HG02678 (cell line): ENCODE results near the gene SAXO1.
"Not testable (repeated sequence)": the region's sequence is repeated elsewhere in the genome, so short reads cannot be mapped to it uniquely, and the experiment has no call there.

Experiments used
- ATAC-seq: cut with Tn5 transposase; IDR thresholded peaks from one replicate; pipeline ENCODE4 v1.9.1; 2021; ENCODE audit warnings: mild to moderate bottlenecking, moderate library complexity; ENCODE audit not compliant: unreplicated experiment

SAXO1 gene

DNA sequence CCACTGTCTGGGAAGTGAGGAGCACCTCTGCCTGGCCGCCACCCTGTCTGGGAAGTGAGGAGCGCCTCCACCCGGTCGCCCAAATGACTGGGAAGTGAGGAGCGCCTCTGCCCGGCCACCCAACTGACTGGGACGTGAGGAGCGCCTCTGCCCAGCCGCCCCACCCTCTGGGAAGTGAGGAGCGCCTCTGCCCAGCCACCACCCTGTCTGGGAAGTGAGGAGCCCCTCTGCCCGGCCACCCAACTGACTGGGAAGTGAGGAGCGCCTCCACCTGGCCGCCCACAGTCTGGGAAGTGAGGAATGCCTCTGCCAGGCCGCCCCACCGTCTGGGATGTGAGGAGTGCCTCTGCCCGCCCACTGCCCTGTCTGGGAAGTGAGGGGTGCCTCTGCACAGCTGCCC lies 32.9 kb downstream of the SAXO1 start:
- ATAC-seq = no peak

- ATAC-seq = no peak
These were observed 33.7 kb downstream of the SAXO1 start for GRCh38 chr9:18999173-18999785.

DNA sequence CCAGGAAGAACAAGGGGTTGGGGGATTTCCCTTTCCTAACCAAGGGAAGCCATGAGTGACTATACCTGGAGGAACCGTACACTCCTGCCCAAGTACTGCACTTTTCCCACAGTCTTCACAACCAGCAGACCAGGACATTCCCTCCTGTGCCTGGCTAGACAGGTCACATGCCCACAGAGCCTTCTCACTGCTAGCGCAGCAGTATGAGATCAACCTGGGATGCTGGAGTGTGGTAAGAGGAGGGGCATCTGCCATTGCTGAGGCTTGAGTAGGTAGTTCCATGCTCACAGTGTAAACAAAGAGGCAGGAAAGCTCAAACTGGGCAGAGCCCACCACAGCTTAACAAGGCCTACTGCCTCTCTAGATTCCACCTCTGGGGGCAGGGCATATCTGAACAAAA lies 35.9 kb downstream of the SAXO1 start:
- no peak for ATAC-seq

- ATAC-seq = no peak
These were observed 36.8 kb downstream of the SAXO1 start for GRCh38 chr9:18996211-18996610.

- no peak for ATAC-seq
These were observed 38.6 kb downstream of the SAXO1 start for GRCh38 chr9:18994263-18994916.

GRCh38 chr9:18991197-18991596 lies 41.8 kb downstream of the SAXO1 start:
- ATAC-seq = not testable (repeated sequence)

GRCh38 chr9:18990494-18990893 lies 42.5 kb downstream of the SAXO1 start:
- ATAC-seq = no peak

- no peak for ATAC-seq
These were observed 43.1 kb downstream of the SAXO1 start for GRCh38 chr9:18989865-18990264.

GRCh38 chr9:18989097-18989496 lies 43.9 kb downstream of the SAXO1 start:
- ATAC-seq = no peak

- no peak for ATAC-seq
These were observed 45.0 kb downstream of the SAXO1 start for GRCh38 chr9:18988003-18988402.

DNA sequence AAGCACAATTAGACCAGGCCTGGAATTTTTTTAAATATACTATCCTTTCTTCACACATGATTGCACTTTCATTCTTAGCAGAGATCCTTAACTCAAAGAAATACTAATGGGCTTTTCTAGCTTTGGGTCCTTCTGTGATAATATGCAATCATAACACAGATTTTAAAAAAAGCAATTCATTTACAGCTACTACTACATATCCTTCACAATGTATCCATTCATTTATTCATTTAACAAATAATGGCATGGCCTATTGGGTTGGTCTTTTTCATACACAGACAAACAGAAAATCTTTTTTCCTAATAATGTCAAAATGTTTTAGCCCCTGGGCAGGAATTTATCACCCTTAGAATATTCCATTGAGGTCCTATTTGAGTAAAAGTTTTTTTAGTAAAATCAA lies 47.0 kb downstream of the SAXO1 start:
- ATAC-seq = no peak

- ATAC-seq = no peak
These were observed 47.5 kb downstream of the SAXO1 start for GRCh38 chr9:18985464-18985951.

DNA sequence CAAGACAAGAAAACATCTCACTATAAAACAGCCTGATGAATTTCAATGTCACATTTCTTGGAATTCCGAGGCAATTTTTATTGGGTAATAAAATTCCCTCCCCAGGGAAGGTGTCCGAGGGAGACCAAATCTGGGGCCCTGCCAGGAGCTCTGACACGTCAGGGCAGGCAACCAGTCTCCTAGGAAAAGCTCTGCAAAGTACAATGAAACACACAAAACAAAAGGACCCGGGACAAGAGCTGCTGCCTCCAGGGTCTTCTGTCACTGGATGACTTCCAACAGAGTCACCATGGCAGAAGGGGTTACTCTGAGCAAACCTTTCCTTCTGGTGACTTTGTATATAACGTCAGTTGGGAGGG lies 50.8 kb downstream of the SAXO1 start:
- no peak for ATAC-seq

- no peak for ATAC-seq
These were observed 51.3 kb downstream of the SAXO1 start for GRCh38 chr9:18981476-18982261.

DNA sequence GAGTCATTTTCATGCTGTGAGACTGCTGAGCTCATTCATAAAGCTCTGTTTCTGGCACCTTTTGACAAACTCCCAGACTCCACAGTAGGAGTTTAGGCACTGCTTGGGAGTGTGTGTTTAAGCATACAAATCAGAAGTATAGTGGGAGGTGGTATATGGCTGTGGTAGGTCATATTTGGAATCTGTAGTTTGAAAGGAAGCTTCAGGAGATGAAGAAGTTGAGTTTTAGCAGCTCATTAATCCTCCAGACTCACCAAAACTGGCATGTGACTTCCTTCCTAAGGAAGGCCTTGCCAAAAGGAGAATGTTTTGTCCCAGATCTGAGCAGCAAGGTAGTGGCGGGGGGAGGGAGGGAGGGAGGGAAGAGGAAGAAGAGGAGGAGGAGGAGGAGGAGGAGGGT lies 52.8 kb downstream of the SAXO1 start:
- no peak for ATAC-seq

DNA sequence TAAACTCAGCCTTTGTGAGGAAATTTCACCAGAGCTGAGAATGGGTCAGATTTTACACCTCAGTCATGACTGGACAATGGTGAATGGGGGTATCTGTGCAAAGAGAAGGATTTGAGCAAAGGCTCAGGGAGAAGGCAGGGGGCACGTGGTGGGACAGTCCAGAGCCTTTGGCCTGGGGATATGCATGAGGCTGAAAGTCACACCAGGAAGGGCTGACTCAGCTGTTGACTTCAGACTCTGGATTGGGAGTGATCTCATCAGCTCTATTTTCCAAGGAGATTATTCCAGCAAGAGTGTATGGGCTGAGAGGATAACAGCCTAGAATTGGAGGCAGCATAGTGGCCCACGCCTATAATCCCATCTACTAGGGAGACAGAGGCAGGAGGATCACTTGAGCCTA lies 53.6 kb downstream of the SAXO1 start:
- no peak for ATAC-seq

DNA sequence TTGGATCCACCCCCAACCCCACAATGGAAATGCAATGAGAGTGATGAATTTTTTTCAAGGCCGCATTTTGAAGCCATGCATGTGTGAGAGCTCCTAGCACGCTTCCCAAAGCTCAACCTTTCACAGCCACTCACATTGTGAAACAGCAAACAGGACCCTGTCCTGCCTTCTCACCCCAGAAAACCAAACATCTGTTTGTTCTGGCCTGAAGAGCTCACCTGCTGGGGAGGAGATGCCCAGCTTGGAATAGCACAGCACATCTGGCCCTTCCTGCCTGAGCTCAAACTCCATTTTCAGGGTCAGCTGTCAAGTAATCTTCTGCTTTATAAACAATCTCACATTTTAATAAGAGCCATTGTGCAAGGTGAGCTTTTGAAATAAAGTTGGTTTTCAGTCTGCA lies 54.8 kb downstream of the SAXO1 start:
- ATAC-seq = no peak

DNA sequence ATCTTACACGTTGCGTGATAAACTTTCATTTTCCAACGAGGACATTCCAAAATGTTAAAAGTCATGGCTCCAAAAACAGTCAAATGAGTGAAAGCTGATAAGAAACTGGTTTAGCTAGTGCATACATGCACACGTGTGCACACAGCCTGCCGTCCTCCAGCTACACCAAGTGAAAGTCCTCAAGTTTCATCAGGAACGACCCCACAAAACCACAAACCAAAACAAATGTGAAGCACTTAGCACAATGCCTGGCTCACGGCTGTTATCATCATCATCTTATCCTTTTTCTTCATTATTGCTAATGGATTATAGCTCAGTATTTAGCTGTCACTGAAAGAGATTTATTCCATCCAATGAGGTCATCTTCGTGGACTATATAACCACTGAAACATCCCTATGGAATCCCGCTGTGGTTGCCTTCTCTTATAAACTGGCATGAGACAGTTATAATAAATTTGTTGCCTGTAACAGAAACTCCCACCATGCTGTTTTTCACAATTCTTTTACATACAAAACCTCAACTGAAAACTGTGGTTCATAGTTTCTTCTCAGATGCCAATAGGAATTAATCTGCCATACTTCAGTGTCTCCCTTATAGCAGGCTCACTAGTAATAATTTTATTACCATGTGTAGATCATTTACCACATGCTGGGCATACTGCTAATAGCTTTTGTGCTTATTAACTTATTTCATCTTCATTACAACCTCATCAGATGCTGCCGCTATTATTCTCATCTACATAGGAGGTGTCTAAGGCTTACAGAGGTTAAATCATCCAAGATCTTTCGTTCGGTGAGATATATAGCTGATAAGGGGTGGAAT lies 56.1 kb downstream of the SAXO1 start:
- no peak for ATAC-seq

GRCh38 chr9:18976221-18976708 lies 56.7 kb downstream of the SAXO1 start:
- ATAC-seq = no peak

- no peak for ATAC-seq
These were observed 59.7 kb downstream of the SAXO1 start for GRCh38 chr9:18973348-18973747.

GRCh38 chr9:18972675-18973074 lies 60.3 kb downstream of the SAXO1 start:
- no peak for ATAC-seq
